Gastrocnemius medialis (tissue), 4 donors: ENCODE data around the gene AAMDC.

Experiments used
- POLR2A ChIP-seq, 2 donors: fragments of 450-650 bp; IDR thresholded peaks; one replicate each; pipeline ENCODE4 v1.6.1; 2017; ENCODE audit warnings: antibody characterized with exemption in 2 of 2, mild to moderate bottlenecking in 2 of 2, moderate library complexity in 2 of 2
- TF ChIP-seq, protein P1 (sequence below), 5 experiments: fragments of 450-650 bp in 3 of 5; fragments of 200-600 bp in 2 of 5; sonication (generic) in 2 of 5; IDR thresholded peaks in 4 of 5; conservative IDR thresholded peaks in 1 of 5; 1 replicate in 4 of 5; 2 replicates in 1 of 5; pipeline ENCODE4 v1.5.1; 2016 to 2019; ENCODE audit warnings: antibody characterized with exemption in 5 of 5, mild to moderate bottlenecking in 3 of 5, moderate library complexity in 3 of 5

DNA sequence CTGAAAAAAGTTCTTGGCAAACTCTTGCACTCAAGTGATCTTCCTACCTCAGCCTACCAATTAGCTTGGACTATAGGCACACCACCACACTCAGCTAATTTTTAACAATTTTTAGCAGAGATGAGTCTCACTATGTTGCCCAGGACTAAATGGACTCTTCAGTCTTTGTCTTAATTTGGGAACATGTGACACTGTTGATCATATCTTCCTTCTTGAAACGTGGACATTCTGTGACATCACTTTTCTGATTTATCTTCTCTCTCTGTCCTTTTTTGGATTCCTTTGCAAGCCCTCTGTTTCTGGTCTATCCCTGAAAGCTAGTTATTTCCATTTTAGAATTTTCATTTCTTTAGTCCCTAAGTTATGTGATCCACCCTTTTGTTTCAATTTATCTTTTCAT is 42.4 kb upstream of the AAMDC start:
- TF ChIP-seq, protein P1, sequence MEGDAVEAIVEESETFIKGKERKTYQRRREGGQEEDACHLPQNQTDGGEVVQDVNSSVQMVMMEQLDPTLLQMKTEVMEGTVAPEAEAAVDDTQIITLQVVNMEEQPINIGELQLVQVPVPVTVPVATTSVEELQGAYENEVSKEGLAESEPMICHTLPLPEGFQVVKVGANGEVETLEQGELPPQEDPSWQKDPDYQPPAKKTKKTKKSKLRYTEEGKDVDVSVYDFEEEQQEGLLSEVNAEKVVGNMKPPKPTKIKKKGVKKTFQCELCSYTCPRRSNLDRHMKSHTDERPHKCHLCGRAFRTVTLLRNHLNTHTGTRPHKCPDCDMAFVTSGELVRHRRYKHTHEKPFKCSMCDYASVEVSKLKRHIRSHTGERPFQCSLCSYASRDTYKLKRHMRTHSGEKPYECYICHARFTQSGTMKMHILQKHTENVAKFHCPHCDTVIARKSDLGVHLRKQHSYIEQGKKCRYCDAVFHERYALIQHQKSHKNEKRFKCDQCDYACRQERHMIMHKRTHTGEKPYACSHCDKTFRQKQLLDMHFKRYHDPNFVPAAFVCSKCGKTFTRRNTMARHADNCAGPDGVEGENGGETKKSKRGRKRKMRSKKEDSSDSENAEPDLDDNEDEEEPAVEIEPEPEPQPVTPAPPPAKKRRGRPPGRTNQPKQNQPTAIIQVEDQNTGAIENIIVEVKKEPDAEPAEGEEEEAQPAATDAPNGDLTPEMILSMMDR (IDR thresholded peaks at IDR 0.05 in 4 of 5, conservative IDR thresholded peaks at IDR 0.05 in 1 of 5), result no peak
- TF ChIP-seq POLR2A (IDR thresholded peaks at IDR 0.05), result no peak
